GM18507 (cell line): ENCODE results near the gene PLBD2.
"Not testable (repeated sequence)": the region's sequence is repeated elsewhere in the genome, so short reads cannot be mapped to it uniquely, and the experiment has no call there.

Experiments
- DNase-seq: peaks from one replicate; pipeline ENCODE4 v3.0.0; 2011; ENCODE audit warnings: low read depth; ENCODE audit not compliant: insufficient read length; ENCODE audit errors: extremely low spot score
- FAIRE-seq: peaks from 2 replicates; lab custom pipeline; 2011; peaks lifted over from hg19 to GRCh38; lab: Jason Lieb, UNC

Gene PLBD2

GRCh38 chr12:113333877-113334785, 24.3 kb upstream of the PLBD2 start:
- DNase-seq (no peak), FAIRE-seq (no peak)

GRCh38 chr12:113334786-113335539, 23.4 kb upstream of the PLBD2 start, which contains the start of gene SLC8B1:
Gene SLC8B1, minus strand, starts transcription at chr12:113335109. Its CDS starts 2,231 bp downstream, at chr12:113332878.
- peak; percentile 73 for FAIRE-seq

GRCh38 chr12:113339540-113339939, 18.8 kb upstream of the PLBD2 start:
- no peak for DNase-seq
- no peak for FAIRE-seq

More at GRCh38 chr12:113334786-113335539, 23.4 kb upstream of the PLBD2 start, which contains the start of gene SLC8B1:
- DNase-seq: peak; percentile 89

- FAIRE-seq: no peak
- DNase-seq: no peak
Measured at GRCh38 chr12:113340061-113340460, 18.3 kb upstream of the PLBD2 start.

- FAIRE-seq: no peak
Measured at GRCh38 chr12:113341535-113341934, 16.9 kb upstream of the PLBD2 start.

GRCh38 chr12:113345318-113345717, 13.1 kb upstream of the PLBD2 start:
- no peak for DNase-seq
- FAIRE-seq: no peak

More at GRCh38 chr12:113341535-113341934, 16.9 kb upstream of the PLBD2 start:
- no peak for DNase-seq

- FAIRE-seq: no peak
- DNase-seq: no peak
Measured at GRCh38 chr12:113346353-113346752, 12.0 kb upstream of the PLBD2 start.

GRCh38 chr12:113347107-113347506, 11.3 kb upstream of the PLBD2 start:
- no peak for FAIRE-seq
- DNase-seq: no peak

- FAIRE-seq: no peak
- DNase-seq: no peak
Measured at GRCh38 chr12:113347892-113348291, 10.5 kb upstream of the PLBD2 start.

- FAIRE-seq: no peak
- no peak for DNase-seq
Measured at GRCh38 chr12:113348849-113349536, 9.4 kb upstream of the PLBD2 start.

- FAIRE-seq: no peak
- no peak for DNase-seq
Measured at GRCh38 chr12:113351089-113351488, 7.3 kb upstream of the PLBD2 start.

- DNase-seq, FAIRE-seq: not testable (repeated sequence)
Measured at GRCh38 chr12:113354192-113354591, 4.2 kb upstream of the PLBD2 start.

GRCh38 chr12:113359133-113359938, 949 bp downstream of the PLBD2 start:
- DNase-seq: no peak
- FAIRE-seq: no peak

- DNase-seq (no peak), FAIRE-seq (no peak)
Measured at GRCh38 chr12:113359939-113360748, 1.8 kb downstream of the PLBD2 start.

GRCh38 chr12:113361574-113362370, 3.4 kb downstream of the PLBD2 start:
- DNase-seq (no peak), FAIRE-seq (no peak)

- DNase-seq (no peak), FAIRE-seq (no peak)
Measured at GRCh38 chr12:113364698-113365097, 6.3 kb downstream of the PLBD2 start.

- FAIRE-seq (no peak), DNase-seq (no peak)
Measured at GRCh38 chr12:113365639-113366395, 7.4 kb downstream of the PLBD2 start.
